ENCODE measurements around the gene PRDM4. TPM values are rescaled to one million over a fixed set of nuclear protein-coding genes. Genes with fewer than 3 reads are reported as not detected.

The PRDM4 gene
- polyA plus RNA-seq, 3 donors, result 6.5 to 16.4 (median 7.0) TPM

DNA sequence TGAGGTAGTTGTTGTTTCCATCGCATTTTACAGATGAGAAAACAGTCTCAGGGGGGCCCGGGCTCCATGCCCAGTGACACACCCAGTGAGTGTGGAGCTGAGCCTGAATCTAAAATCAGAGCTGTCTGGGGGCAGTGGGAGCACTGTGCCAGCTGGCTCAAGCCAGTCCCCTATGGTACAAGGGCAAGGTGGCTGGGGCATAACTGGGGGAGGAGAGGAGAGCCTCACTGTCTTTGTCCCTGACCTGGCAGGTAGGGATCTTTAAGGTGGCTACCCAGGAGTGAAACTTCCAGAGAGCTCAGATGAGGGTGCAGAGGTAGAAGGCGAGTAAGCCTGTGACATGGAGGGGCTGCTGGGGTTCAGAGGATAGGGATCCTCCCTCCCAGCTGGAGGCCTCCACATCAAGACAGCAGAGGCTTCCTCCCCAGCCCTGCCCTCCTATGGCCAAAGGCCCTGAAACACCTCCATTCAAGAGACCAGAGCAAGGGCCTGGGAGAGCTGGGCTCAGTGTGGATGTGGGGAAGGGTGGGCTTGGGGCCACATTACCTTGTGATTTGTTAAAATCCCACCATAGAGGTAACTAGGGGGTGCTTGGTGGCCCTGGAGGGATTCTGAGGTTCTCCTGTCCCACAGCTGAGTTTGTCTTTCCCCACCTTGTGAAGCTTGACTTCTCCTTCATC is 46.7 kb upstream of the PRDM4 start:
- H3K4me3 ChIP-seq (replicated peaks in 1 of 3; ENCODE audit: low read depth in 2 of 3, low read length in 3 of 3), result no peak overlapping the region
- H3K36me3 ChIP-seq (replicated peaks in 1 of 2; ENCODE audit: control insufficient read depth in 1 of 2, insufficient read depth in 2 of 2, low read length in 2 of 2), result no peaks in the 10 kb centered on the region
- intact Hi-C loops (cut with micrococcal nuclease), result no loop called here
- Mint-ChIP-seq H3K27me3 (ENCODE audit: low read depth in 3 of 3) (peaks cover 3 to 13% (median 7%) of the 10 kb centered on the region in 3 donors), H3K4me3 (no peak overlapping the region), H3K27ac (no peak overlapping the region), H3K4me1 (no peaks in the 10 kb centered on the region), H3K36me3 (no peaks in the 10 kb centered on the region), H3K9me3 (no peaks in the 10 kb centered on the region)
- no peak overlapping the region for H3K27ac ChIP-seq (ENCODE audit: low read depth in 1 of 2, low read length in 2 of 2)
- H3K27me3 ChIP-seq (ENCODE audit: control insufficient read depth in 2 of 2, insufficient read depth in 2 of 2, low read length in 2 of 2), result peaks cover 0 to 2% of the 10 kb centered on the region in 2 donors
- H3K79me2 ChIP-seq (ENCODE audit: insufficient read depth, low read length), result no peaks in the 10 kb centered on the region
- H4K20me1 ChIP-seq (ENCODE audit: insufficient read depth, low read length), result no peaks in the 10 kb centered on the region
- TF ChIP-seq, protein P1, sequence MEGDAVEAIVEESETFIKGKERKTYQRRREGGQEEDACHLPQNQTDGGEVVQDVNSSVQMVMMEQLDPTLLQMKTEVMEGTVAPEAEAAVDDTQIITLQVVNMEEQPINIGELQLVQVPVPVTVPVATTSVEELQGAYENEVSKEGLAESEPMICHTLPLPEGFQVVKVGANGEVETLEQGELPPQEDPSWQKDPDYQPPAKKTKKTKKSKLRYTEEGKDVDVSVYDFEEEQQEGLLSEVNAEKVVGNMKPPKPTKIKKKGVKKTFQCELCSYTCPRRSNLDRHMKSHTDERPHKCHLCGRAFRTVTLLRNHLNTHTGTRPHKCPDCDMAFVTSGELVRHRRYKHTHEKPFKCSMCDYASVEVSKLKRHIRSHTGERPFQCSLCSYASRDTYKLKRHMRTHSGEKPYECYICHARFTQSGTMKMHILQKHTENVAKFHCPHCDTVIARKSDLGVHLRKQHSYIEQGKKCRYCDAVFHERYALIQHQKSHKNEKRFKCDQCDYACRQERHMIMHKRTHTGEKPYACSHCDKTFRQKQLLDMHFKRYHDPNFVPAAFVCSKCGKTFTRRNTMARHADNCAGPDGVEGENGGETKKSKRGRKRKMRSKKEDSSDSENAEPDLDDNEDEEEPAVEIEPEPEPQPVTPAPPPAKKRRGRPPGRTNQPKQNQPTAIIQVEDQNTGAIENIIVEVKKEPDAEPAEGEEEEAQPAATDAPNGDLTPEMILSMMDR (IDR thresholded peaks at IDR 0.05), result no peak
- H3K4me1 ChIP-seq (ENCODE audit: control insufficient read depth in 1 of 2, insufficient read depth in 2 of 2, low read length in 2 of 2), result no peaks in the 10 kb centered on the region
- H3K9me3 ChIP-seq (replicated peaks in 1 of 2; ENCODE audit: control insufficient read depth in 1 of 2, insufficient read depth in 1 of 2, low read length in 2 of 2), result no peaks in the 10 kb centered on the region
- WGBS (ENCODE audit: insufficient coverage), result 55% methylated on average over 3 of the region's 3 CpGs
- H3K4me2 ChIP-seq (replicated peaks; ENCODE audit: extremely low read depth, low read length, poor library complexity, severe bottlenecking), result no peak overlapping the region
- DNase-seq, result no peak
- no peak overlapping the region for H3K9ac ChIP-seq (ENCODE audit: insufficient read depth, low read length, poor library complexity, severe bottlenecking)
- H2AFZ ChIP-seq (ENCODE audit: insufficient read depth, low read depth, low read length, poor library complexity, severe bottlenecking), result no peak overlapping the region

DNA sequence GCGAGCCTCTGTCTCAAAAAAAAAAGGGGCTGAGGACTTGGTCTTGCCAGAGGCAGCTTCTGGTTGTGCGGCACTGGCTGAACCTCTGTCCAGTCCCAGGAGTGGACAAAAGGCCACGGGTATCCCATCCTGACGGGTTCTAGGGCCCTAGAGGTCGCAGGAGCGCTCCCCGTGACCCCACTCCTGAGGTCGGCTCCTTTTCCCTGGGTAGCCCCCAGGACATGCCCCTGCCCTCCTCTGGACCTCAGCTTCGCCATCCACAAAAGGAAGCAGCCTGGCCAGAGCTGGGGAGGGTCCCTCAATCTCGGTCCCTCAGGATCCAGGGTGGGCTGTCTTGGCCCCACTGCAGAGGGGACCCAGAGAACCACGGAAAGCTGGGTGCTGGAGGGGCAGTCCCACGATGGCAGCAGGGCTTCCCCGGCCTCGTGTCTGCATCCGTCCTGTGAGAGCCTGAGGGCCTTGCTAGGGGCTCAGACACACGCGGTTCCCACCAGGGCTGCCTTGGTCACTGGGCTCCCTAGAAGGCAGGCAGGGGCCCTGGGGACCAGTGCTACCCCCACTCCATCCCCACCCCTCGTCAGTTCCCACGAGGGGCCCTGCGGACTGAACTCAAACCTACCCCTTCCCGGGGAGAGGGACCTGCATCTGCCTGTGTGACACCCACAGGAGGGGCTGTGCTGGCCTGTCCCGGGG is 44.7 kb upstream of the PRDM4 start:
- no peaks in the 10 kb centered on the region for H3K36me3 Mint-ChIP-seq
- no peak overlapping the region for H3K4me3 ChIP-seq (replicated peaks in 1 of 3; ENCODE audit: low read depth in 2 of 3, low read length in 3 of 3)
- H3K9me3 ChIP-seq (replicated peaks in 1 of 2; ENCODE audit: control insufficient read depth in 1 of 2, insufficient read depth in 1 of 2, low read length in 2 of 2), result no peaks in the 10 kb centered on the region
- no peak for DNase-seq
- intact Hi-C loops (cut with micrococcal nuclease), result no loop called here
- H3K36me3 ChIP-seq (replicated peaks in 1 of 2; ENCODE audit: control insufficient read depth in 1 of 2, insufficient read depth in 2 of 2, low read length in 2 of 2), result no peaks in the 10 kb centered on the region
- WGBS (ENCODE audit: insufficient coverage), result 92% methylated on average over 21 of the region's 22 CpGs
- H3K27ac Mint-ChIP-seq, result peak overlapping the region in 1 of 7 donors; percentile 54
- H3K27ac ChIP-seq (ENCODE audit: low read depth in 1 of 2, low read length in 2 of 2), result no peak overlapping the region
- H3K9me3 Mint-ChIP-seq, result no peaks in the 10 kb centered on the region
- no peak overlapping the region for H3K4me3 Mint-ChIP-seq
- H4K20me1 ChIP-seq (ENCODE audit: insufficient read depth, low read length), result no peaks in the 10 kb centered on the region
- no peak overlapping the region for H2AFZ ChIP-seq (ENCODE audit: insufficient read depth, low read depth, low read length, poor library complexity, severe bottlenecking)
- H3K79me2 ChIP-seq (ENCODE audit: insufficient read depth, low read length), result no peaks in the 10 kb centered on the region
- peaks cover 0 to 4% of the 10 kb centered on the region in 2 donors for H3K27me3 ChIP-seq (ENCODE audit: control insufficient read depth in 2 of 2, insufficient read depth in 2 of 2, low read length in 2 of 2)
- TF ChIP-seq, protein P1 (IDR thresholded peaks at IDR 0.05), result no peak
- H3K4me2 ChIP-seq (replicated peaks; ENCODE audit: extremely low read depth, low read length, poor library complexity, severe bottlenecking), result no peak overlapping the region
- no peaks in the 10 kb centered on the region for H3K4me1 Mint-ChIP-seq
- no peak overlapping the region for H3K9ac ChIP-seq (ENCODE audit: insufficient read depth, low read length, poor library complexity, severe bottlenecking)
- H3K4me1 ChIP-seq (ENCODE audit: control insufficient read depth in 1 of 2, insufficient read depth in 2 of 2, low read length in 2 of 2), result no peaks in the 10 kb centered on the region
- H3K27me3 Mint-ChIP-seq (ENCODE audit: low read depth in 3 of 3), result peaks cover 1 to 11% (median 5%) of the 10 kb centered on the region in 3 donors

Data from CD14-positive monocyte (primary cell).